Ramos (cell line): ENCODE results near the gene CARD10.
"Not testable (repeated sequence)": the region's sequence is repeated elsewhere in the genome, so short reads cannot be mapped to it uniquely, and the experiment has no call there.

Source experiments
- in situ Hi-C: fragments of 300-500 bp; cut with MboI; formaldehyde crosslinking; loops from one replicate; pipeline ENCODE4 v1.14.3; 2022; ENCODE audit warnings: low sequenced_read_pairs; ENCODE audit not compliant: unreplicated experiment

CARD10 gene

DNA sequence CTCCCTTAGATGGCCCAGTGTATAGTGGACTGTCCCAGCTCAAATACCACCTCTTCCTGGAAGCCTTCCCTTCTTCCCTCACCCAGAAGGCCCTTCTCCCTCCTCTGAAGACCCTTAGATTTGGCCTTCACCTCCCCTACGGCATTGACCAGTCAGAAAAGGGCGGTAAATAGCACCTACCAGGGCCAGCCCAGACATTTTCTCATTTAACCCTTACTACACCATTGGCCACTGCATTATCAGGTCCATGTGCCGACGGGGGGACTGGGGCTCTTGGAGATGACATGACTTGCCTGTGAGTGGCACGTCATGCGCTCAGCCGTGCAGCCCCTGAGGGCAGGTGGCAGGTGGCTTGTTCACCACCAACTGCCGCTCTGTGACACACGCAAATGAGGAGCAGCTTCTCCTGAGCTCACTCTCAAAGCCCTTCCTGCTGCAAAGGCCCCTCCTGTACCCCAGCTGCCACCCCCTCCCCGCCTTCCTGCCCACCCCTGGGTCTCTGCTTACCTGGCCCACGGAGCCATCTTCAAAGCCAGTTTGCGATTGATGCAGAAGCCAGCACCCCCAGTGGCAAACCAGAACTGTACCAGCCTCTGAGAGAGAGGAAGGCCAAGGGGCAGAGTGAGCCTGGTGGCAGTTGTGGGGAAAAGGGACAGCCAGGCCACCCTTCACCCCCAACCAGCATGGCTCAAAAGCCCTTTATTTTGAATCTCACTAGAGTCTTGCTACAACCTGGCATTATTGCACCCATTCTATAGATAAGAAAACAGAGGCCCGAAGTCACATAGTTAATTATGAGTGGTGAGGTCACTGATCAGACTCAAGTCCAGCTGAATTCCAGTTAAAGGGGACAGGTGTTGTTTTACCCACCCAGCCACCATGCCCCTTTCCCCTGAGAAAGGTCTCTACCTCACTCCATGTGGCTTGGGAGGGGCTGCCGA, 42.6 kb downstream of the CARD10 start:
- in situ Hi-C loops = loop anchor here (25.0 kb wide), 1 partner anchor 1089 kb away; the partner anchor contains the start of gene MYH9

DNA sequence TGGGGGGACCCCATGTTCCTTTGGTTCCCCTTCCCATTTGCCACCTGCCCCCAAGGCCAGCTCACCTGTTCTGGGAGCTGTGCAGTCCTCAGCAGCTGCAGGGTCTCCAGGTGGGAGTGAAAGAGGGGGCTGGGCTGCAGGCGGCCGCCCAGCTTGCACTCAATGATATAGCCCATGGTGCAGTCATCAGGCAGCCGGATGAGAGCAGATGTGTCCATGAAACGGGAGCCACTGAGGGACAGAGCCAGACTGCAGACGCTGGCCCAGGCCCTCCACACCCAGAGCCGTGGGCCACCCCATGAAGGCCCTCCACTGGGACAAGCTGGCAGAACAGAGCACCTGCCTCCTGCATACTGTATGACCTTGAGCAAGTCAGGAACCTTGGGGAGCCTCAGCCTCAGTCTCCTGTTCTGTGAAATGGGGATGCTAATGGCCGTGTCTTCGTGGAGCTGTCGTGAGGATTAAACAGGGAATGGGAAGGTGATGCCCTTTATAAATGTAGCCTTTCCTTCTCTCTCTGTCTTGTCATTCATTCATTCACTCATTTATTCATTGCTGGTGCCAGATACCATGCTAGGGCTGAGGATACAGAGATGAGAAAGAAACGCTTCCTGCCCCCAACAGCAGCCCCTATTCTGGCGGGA, 44.6 kb downstream of the CARD10 start:
- in situ Hi-C loops = loop anchor here (25.0 kb wide), 1 partner anchor 1087 kb away; the partner anchor contains the start of gene MYH9

DNA sequence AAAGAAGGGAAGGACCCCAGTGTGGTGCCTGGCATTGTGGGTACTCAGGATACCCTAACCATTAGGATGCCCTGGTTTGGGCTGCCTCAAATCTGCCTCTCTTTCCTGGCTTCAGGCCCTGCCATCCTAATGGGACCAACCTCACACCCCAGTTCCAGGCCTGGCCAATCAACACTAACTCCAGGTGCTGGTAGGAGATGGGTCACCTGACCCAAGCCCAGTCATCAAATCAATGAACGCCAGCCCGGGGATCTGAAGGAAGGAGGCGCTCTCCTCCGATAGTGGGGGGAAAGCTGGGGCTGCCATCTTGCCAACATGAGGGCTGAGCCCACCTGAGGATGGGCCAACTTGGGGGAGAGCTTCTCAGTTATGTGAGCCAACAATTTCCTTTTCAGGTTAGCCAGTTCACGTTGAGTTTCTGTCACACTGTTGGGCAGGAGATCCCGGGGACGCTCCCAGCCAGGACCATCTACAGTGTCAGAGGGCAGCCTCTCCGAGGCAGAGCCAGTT, 45.7 kb downstream of the CARD10 start:
- in situ Hi-C loops = no loop called here

DNA sequence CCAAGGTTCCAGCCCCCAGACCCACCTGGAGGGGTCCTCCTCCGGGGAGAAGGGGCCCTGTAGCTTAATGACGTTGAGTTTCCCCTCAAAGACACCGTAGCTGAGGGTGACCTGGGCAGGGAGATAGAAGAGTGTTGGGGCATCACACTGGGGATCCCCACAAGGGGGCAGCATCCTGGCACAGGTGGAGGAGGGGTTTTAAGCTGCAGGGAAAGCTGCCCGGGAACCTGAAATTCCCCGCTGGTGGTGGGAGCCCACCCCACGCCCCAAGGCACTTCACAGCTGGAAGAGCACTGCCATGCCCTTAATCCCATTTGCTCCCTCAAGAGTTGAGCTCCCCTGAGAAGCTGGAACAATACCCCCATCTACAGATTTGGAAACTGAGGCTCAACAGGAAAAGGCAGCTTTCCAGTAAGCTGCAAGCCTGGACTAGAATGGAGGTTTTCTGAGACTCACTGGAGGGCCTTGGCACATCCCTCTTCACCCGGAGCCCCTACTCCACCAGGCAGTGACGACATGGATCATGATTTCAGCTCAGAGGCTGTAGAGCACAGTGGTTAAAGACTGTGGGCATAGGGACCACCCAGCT, 46.7 kb downstream of the CARD10 start:
- in situ Hi-C loops = no loop called here

DNA sequence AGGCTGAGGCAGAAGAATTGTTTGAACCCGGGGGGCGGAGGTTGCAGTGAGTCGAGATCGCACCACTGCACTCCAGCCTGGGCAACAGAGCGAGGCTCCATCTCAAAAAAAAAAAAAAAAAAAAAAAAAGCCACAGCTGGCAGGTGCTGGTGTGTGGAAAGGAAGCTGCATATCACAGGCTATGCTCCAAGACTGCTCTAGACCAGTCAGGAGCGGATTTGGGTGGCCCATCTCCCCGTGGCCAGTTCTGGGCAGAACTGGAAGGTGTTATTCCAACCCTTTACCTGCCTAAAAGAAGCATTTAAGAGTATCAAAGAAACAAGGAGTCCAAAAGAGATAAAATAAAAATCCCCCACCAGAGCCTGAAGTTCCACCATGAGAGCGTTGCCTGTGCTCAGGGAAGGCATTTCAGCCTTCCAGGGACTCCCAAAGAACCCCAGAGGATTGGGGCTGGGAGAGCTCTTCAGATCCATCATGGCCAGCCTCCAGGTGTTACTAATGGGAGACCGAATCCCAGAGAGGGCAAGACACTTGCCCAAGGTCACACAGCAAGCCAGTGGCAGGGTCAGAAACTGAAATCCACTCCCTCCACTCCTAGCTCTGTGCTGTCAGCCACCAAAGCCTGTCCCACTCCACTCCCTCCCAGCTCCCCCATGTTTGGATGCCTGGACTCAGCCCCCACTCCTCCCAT, 47.3 kb downstream of the CARD10 start:
- in situ Hi-C loops = no loop called here

DNA sequence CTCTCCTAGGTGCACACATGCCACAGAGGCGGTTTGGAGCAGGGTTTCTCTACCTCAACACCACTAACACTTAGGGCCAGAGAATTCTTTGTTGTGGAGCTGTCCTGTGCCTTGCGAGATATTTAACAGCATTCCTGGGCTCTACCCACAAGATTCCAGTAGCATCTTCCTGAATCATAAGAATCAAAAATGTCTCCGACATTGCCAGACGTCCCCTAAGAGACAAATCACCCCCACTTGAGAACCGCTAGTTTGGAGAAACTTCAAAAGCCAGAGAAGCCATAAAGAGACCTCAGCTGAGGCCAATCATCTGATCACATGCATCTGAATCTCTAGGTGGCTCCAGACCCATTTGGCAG, 49.1 kb downstream of the CARD10 start:
- in situ Hi-C loops = no loop called here

DNA sequence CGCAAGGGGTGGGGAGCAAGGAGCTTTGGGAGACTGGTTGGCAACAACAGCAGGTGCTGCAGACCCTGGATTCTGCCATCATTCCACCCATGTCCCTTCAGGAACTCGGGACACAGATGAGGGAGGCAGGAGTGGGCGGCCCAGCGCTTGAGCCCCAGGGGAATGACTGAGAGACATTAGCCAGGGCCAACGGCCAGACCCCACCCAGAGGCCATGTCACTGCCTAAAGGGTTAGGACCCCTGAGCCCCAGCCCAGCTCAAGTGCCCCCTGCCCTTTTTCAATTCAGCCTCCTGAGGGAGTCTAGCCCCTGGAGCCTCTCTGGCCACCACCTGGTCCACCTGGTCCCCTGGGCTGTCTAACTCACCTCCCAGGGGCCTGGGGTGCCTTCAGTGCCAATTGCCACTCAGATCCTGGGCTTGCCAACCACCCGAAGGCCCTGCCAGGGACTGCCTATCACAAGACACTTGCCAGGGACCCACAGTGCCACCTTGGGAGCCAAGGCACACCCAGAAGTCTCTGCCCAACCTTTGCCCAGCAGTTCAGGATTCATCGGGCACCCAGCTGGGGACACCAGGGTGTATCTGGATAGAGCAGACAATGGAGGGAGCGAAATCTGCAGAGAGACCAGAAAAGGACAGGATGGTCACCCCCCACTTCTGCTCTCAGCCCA, 49.7 kb downstream of the CARD10 start:
- in situ Hi-C loops = no loop called here

DNA sequence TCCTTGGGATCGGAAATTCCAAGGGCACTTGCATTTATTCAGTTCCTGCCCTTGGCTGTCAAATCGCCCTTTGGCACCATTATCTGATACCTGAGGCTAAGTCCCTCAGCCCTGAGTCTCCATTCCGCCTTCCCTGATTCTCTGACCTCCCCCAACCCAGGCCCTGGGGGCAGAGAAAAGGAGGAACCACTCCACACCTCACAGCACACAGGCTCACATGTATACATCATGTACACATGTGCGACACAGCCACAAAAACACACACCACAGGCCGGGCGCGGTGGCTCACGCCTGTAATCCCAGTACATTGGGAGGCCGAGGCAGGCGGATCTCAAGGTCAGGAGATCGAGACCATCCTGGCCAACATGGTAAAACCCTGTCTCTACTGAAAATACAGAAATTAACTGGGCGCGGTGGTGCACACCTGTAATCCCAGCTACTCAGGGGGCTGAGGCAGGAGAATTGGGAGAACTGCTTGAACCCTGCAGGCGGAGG, 51.0 kb downstream of the CARD10 start:
- in situ Hi-C loops = not testable (repeated sequence)

DNA sequence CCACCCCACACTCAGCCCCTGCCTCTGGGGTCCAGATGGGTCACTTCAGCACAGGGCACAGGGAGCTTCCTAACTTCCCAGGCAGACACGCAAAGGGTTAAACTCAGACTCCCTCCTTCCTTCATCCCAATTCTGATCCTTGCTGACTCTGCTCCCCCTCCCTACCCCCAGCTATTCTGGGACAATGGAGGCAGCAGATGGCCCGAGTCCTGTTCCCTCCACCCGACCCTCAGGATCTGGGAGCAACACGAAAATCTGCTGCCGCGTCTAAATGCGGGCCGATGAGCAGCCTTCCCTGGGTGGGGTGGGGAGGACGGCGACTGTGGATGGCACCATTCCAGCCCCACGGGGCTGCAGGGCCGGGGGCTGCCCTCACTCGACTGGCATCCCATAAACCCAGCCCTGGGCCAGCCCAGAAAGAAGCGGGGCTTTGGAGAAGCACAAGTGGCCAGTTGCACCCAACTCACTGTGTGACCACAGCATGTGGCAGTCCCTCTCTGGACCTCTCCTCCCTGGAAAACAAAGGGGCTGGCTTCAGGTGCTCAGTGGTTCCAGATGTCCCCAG, 51.7 kb downstream of the CARD10 start:
- in situ Hi-C loops = no loop called here

DNA sequence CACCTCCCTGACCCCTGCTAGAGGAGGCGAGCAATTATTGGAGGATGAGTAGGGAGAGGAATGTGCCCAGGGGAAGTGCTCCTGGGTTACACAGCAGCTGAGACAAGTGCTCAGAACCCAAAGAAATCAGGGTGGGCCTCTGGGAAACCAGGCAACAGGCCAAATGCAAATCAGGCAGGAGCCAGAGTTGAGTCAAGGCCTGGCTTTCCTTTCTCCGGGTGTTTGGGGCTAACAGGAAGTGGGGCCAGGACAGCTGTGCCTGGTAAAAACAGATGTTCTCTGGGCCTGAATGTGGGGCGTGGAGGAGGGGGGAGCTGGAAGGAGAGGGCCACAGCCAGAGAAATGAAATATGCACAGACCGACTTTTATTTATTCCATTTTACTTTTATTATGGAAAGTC, 55.0 kb downstream of the CARD10 start:
- in situ Hi-C loops = no loop called here

DNA sequence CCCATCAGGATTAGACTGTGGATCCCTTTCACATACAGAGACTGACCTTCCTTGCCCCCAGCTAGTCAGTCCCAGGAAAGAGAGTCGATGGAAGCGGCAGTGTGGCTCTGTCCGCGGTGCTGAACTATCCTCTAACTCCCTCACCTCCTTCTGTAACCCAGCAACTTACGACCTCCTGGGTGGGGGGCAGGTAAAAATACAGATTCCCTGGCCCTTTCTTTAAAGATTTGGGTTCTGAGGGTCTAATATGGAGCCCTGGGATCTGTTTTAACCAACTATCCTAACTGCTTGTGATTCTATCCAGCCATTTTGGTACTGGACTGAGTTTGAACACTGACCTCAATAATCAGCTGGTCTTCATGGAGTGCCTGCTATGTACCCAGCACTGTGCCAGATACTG, 56.2 kb downstream of the CARD10 start:
- in situ Hi-C loops = no loop called here

DNA sequence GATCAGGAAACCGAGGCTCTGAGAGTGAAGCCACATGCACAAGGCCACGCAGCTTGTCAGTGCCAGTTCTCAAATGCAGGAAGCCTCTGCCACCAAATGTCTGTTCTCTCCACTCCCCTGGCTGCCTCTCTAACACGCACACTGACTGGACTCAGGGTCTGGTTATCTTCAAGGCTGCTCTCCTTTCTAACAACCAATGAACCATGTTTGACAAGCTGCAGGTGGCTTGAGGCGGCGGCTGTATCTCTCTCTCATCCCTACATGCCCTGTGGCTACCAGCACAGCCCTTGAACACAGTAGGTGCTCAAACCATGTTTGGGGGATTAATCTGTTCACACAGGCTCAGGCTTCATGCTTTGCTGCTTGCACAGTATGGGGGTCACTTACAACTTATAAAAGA, 56.8 kb downstream of the CARD10 start:
- in situ Hi-C loops = no loop called here

DNA sequence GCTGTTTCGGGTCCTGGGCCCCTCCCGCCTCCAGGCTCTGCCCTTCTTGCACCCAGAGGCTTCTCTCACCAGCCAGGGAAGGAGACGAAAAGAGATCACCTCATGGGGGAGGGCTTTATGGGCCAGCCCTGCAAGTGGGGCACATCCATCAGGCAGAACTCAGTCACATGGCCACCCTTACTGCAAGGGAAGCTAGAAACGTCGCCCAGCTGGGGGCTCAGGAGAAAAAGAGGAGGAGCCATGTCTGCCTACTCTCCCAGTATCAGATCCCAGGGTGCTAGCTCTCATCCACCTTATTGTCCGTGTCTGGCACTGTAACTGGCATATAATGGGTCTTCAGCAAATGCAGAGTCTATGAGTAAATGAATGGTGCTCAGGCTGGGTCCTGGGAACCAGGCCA, 57.3 kb downstream of the CARD10 start:
- in situ Hi-C loops = no loop called here

DNA sequence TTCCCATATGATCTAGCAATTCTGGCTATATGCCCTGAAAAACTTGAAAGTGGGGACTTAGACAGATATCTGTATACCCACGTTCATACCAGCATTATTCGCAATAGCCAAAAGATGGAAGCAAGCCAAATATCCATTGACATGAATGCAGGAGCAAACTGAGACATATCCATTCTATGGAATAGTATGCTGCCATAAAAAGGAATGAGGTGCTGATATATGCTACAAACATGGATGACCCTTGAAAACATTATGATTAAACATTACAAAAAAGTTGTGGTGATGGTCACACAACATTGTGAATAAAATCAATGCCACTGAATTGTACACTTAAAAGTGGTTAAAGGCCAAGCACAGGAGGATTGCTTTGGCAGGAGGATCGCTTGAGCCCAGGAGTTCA, 58.5 kb downstream of the CARD10 start:
- in situ Hi-C loops = no loop called here

DNA sequence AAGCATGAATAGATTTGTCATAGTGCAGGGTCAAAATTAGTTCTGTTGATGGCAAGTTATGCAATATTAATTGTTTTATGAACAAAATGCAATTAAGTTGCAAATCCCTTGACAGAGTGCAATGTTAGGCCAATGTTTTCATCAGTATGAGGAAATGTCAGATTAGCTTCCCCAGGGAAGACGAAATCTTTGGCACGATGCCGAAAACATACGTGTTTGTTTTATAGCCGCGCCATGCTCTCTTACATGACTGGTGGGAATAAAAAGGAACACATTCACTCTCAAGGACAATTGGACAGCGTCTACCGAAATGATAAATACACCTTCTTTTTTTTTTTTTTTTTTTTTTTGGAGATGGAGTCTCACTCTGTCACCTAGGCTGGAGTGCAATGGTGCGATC, 60.0 kb downstream of the CARD10 start:
- in situ Hi-C loops = no loop called here

DNA sequence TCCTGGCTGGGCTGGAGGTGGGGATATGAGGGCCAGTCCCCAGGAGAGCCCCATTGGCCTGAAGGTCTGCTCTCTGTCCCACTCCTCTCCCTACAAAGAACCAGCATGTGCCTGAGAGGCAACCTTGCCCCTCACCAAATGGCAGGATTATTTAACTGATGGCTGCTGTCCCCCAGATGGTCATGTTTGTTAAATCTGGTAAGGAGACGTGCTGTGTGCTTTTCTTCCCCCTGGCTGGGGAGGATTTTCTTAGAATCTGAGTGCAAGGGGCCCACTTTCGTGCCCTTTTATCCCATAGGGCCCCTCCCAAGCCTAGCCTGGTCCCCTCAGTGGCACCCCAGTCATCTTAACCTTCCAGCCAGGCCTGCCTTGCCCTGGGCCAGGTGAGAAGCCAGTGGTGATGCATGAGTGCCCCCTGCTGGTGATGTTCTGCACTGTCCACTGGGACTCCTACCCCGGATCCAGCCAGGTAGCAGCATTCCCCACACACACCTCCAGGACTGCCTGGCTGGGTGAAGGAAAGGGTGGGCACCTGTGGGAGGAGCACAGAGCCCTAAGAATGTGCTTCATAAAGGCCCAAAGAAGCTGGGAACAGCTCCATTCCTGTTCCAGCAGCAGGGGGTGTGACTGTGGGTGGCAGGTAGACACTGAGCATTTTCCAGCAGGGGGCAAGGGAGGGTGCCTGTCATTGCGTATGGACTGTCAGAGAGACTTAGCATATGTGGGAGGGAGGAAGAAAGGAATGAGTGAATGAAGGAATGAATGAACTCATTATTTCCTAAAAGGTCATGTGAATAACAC, 61.9 kb downstream of the CARD10 start:
- in situ Hi-C loops = no loop called here

DNA sequence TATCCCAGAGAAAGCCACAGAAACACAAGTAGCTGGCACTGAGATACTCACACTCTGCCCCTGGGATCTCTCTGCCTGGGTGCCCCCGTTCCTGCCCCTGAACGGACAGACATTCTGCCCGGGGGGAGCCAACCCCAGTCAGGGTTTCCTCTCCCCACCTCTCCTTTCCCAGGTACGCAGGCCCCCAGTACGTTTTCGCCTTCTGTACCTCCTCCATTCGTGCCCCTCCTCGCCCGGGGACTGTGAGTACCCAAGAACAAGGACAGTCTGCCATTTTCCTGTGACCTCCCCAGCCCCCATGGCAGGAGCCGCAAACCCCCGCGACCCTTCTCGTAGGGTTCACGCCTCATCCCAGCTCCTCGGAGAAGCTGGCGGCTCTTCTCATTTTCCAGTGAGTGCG, 62.9 kb downstream of the CARD10 start:
- in situ Hi-C loops = no loop called here

DNA sequence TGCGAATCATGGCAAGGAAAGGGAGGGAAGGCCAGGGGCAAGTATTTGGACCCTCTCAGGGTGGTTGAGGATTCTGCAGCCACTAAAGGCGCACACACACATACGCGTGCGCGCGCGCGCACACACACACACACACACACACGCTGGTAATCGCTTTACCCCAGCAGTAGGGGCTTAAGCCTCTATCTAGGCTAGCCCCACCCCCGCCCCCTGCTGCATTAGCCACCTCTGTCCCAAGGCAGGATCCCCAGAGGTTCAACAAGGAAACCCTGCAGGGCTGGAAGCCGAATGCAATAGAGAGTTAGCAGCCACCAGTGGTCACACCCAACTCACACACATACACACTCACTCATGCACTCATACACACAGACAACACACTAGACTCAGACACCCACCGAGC, 63.3 kb downstream of the CARD10 start:
- in situ Hi-C loops = no loop called here
